K562 treated with DMSO at 1 percent for 12 hours (cell line): Measurements from ENCODE around the gene FLACC1. TPM values are rescaled to one million over a fixed set of nuclear protein-coding genes. Genes with fewer than 3 reads are reported as not detected.

Experiments used
- total RNA-seq: library from RNA; unstranded; fragments of 300-600 nt; gene quantifications from 2 replicates; pipeline ENCODE4 v1.2.3, GENCODE V29; 2022; ENCODE audit not compliant: insufficient read depth

FLACC1 gene, protein sequence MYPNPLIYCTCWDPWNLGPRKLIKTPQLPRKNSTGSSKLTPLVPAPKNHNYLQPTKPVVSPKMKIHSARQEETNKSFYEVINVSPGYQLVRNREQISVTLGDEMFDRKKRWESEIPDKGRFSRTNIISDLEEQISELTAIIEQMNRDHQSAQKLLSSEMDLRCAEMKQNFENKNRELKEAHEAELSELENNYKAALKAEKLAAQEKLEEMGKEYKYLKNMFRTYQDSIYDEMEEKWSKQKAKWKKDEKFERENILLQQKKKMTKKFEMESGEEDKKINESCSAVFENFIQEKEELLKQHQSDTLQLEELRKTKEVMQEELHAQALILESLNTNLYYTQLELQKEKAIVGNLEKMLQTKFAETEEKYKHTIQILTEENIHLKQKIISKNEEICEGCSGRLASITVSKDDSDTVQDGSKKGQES
- not detected in 2 replicates for total RNA-seq

DNA sequence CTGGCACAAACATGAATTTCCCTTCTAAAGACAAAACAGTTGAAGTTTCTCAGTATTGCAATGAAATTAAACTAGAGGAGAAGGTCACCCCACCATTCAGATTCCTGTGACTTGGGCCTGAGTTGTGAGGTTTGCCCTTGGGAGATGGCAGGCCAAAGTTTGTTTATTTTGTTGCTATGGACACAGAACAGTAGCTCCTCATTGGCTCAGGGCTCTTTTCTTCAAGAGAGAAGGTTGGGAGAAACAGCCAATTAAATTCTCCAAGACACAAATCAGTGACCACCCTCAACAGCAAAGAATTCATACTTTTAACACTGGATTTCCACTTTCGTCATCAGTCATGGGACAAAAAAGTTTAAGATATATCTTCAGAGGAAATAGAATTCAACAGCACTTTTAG, at the start of gene FLACC1:
Gene FLACC1, minus strand, starts transcription at position 125 of the 400 bp plus-strand sequence. CDS start 5,941 bp downstream, outside the sequence.

DNA sequence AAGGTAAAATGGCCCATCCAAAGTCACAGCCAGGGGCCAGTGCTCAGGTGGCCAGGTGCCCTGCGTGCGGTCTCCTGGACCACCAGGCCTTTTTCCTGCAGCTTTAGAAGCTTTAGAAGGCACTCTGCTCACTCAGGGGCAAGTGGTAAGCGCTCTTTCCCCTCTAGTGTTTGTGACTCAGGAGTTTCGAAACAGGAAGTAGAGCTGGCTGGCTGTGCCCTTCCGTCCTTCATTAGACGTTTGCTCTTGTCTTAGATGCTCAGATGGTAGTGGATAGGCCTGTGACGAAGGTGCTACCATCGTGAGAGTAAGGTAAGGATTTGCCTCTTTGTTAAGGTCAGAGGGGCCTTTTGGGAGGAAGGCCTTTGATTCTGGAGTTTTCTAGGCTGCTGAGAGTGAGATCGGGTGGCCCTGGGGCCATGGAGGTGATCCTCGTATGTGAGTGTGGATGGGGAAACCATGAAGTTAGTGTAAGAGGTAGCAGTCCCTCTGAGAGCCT, 96.8 kb downstream of the FLACC1 start, which contains the start of gene CASP8:
Gene CASP8, plus strand, starts transcription at position 235 of the 499 bp plus-strand sequence. CDS start 5,951 bp downstream, outside the sequence.

Other genes with a start within 250 kb of the FLACC1 start
- 11.3 and 36.1 TPM in 2 replicates for gene CFLAR, start 241.2 kb downstream of the FLACC1 start, total RNA-seq
- 5.8 and 10.2 TPM in 2 replicates for gene CASP10, start 174.2 kb downstream of the FLACC1 start, total RNA-seq
- 19.7 and 32.3 TPM in 2 replicates for gene CASP8, start 96.8 kb downstream of the FLACC1 start, total RNA-seq
- 4.7 and 18.0 TPM in 2 replicates for gene TRAK2, start 94.1 kb upstream of the FLACC1 start, total RNA-seq
- gene STRADB, start 94.4 kb upstream of the FLACC1 start, total RNA-seq, result 22.0 and 24.8 TPM in 2 replicates